PC-3 (cell line): ENCODE data around the gene VEGFB.

ENCODE experiments used
- EZH2 ChIP-seq: fragments of 300-600 bp; sonication (generic); IDR thresholded peaks from one replicate; pipeline ENCODE4 v1.6.1; 2017; ENCODE audit warnings: antibody characterized with exemption, mild to moderate bottlenecking, low read length; ENCODE audit not compliant: unreplicated experiment
- EZH2phosphoT487 ChIP-seq: fragments of 300-600 bp; sonication (generic); IDR thresholded peaks from 2 replicates; pipeline ENCODE4 v1.6.1; 2018; ENCODE audit warnings: mild to moderate bottlenecking, antibody characterized with exemption, low read length, borderline replicate concordance
- TF ChIP-seq, protein P1 (sequence below): fragments of 300-600 bp; sonication (generic); conservative IDR thresholded peaks from 2 replicates; pipeline ENCODE4 v1.5.1; 2017; ENCODE audit warnings: antibody characterized with exemption, low read depth, mild to moderate bottlenecking, low read length

DNA sequence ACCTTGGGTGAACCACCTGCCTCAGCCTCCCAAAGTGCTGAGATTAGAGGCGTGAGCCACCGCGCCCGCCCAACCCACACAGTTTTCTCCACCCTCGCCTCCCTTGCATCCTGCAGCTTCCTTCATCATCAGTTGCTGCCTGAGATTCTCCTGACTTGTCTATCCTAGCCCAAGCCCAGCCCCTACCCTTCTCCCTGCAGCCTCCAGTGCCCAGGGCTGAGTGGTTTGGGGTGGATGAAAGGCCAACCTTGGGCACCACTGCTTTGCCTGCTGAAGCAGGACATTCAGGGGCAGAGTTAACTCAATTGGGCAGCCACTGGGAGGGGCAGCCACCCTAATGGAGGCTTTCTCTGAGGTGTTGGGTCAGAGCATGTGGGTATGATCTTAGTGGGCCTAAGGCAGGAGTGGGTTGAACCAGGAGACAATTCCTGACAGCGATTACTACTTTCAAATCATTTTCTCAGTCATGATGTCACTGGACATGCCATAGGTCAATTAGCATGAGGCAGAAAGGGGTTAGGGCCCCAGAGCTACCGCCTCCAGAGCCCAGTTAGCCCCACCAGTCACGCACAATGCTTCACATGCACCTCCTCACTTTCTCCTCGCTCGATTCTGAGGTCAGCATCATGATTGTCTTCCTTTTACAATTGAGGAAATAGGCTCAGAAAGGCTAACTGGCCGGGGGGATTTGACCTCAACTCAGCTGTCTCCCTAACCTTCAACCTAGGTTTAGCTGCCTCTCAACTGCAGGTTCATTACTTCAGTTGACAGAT is 5.5 kb downstream of the VEGFB start:
- TF ChIP-seq, protein P1, sequence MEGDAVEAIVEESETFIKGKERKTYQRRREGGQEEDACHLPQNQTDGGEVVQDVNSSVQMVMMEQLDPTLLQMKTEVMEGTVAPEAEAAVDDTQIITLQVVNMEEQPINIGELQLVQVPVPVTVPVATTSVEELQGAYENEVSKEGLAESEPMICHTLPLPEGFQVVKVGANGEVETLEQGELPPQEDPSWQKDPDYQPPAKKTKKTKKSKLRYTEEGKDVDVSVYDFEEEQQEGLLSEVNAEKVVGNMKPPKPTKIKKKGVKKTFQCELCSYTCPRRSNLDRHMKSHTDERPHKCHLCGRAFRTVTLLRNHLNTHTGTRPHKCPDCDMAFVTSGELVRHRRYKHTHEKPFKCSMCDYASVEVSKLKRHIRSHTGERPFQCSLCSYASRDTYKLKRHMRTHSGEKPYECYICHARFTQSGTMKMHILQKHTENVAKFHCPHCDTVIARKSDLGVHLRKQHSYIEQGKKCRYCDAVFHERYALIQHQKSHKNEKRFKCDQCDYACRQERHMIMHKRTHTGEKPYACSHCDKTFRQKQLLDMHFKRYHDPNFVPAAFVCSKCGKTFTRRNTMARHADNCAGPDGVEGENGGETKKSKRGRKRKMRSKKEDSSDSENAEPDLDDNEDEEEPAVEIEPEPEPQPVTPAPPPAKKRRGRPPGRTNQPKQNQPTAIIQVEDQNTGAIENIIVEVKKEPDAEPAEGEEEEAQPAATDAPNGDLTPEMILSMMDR: no peak
- TF ChIP-seq EZH2: no peak
- no peak for TF ChIP-seq EZH2phosphoT487
